ENCODE measurements around the gene ZNF281. TPM values are rescaled to one million over a fixed set of nuclear protein-coding genes. Genes with fewer than 3 reads are reported as not detected.
"Not testable (repeated sequence)": the region's sequence is repeated elsewhere in the genome, so short reads cannot be mapped to it uniquely, and the experiment has no call there.

Gene ZNF281
- total RNA-seq, 1 donor from 2014 or later = 8.7 TPM

- ATAC-seq = no peak
- DNase-seq (ENCODE audit: missing footprints) = no peak
- intact Hi-C loops (cut with DNase I) = no loop called here
Measured at GRCh38 chr1:200372095-200372884, 37.5 kb downstream of the ZNF281 start.

GRCh38 chr1:200369706-200370105 is 40.1 kb downstream of the ZNF281 start:
- ATAC-seq (no peak), DNase-seq (ENCODE audit: missing footprints) (no peak)

GRCh38 chr1:200369131-200369530 is 40.7 kb downstream of the ZNF281 start:
- no peak for ATAC-seq
- DNase-seq (ENCODE audit: missing footprints) = no peak
- intact Hi-C loops (cut with DNase I) = no loop called here

More at GRCh38 chr1:200369706-200370105, 40.1 kb downstream of the ZNF281 start:
- intact Hi-C loops (cut with DNase I) = no loop called here

GRCh38 chr1:200368556-200368955 is 41.3 kb downstream of the ZNF281 start:
- DNase-seq (ENCODE audit: missing footprints) (no peak), ATAC-seq (no peak)
- intact Hi-C loops (cut with DNase I) = no loop called here

- ATAC-seq (peak; percentile 44), DNase-seq (ENCODE audit: missing footprints) (no peak)
- intact Hi-C loops (cut with DNase I) = no loop called here
Measured at GRCh38 chr1:200367841-200368534, 41.8 kb downstream of the ZNF281 start.

GRCh38 chr1:200366577-200367253 is 43.1 kb downstream of the ZNF281 start:
- intact Hi-C loops (cut with DNase I) = no loop called here
- DNase-seq (ENCODE audit: missing footprints) (no peak), ATAC-seq (no peak)

DNA sequence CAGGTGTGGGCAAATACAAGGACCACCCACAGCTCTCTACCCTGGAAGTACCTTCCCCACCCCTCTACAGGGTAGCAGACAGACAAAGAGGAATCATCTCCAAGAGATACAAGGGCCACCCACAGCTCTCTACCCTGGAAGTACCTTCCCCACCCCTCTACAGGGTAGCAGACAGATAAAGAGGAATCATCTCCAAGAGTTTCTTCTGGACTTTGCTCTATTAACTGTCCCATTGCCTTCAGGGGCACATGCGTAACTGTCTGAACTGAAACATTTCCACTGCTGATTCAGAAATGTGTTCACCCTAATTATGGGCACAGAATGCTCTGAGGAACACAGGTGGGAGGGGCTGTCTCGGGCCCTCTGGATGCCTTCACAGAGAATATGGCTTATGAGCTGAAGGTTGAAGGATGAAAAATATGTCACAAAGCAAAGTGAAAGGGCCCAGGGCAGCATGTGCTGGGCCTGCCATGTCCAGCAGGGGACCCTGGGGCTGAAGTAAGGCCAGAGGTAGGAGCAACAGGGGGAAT is 43.9 kb downstream of the ZNF281 start:
- DNase-seq (ENCODE audit: missing footprints) = no peak
- intact Hi-C loops (cut with DNase I) = no loop called here
- ATAC-seq = no peak

DNA sequence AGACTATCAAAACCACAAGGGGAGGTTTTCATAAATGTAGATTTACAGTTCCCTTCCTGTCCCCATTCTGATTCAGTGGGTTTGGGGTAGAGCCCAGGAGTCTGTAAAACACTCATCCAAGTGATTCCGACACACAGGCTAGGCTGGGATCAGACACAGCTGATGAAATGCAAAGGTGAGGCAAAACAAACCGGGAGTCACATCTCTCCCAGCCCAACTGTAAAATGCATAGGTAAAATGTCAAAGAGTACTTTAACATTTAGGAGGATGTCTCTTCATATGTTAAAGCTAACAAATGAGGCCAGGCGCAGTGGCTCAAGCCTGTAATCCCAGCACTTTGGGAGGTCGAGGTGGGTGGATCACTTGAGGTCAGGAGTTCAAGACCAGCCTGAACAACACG is 45.0 kb downstream of the ZNF281 start:
- ATAC-seq (no peak), DNase-seq (ENCODE audit: missing footprints) (no peak)
- intact Hi-C loops (cut with DNase I) = no loop called here

- DNase-seq (ENCODE audit: missing footprints) = no peak
- no peak for ATAC-seq
- intact Hi-C loops (cut with DNase I) = no loop called here
Measured at GRCh38 chr1:200364091-200364759, 45.6 kb downstream of the ZNF281 start.

- intact Hi-C loops (cut with DNase I) = no loop called here
Measured at GRCh38 chr1:200363264-200363933, 46.4 kb downstream of the ZNF281 start.

DNA sequence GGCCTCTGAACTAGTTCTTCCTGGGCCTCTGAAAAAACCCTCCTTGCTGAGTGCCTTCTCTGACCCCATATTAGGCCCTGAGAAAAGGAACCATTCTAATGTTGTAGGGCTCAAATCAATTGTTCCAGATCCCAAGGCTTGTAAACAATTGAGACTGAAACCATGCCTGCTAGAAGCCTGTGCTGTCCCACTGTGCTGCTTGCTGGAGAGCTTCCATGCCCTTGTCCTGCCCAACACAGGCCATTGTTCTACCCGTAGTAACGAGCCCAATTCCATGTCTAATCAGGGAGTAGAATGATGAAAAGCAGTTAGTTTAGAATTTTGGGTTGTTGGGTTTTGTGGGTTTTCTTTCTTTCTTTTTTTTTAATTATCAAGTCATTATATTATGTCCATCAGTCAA is 47.4 kb downstream of the ZNF281 start:
- no peak for DNase-seq (ENCODE audit: missing footprints)
- intact Hi-C loops (cut with DNase I) = no loop called here
- no peak for ATAC-seq

More at GRCh38 chr1:200363264-200363933, 46.4 kb downstream of the ZNF281 start:
- no peak for ATAC-seq
- no peak for DNase-seq (ENCODE audit: missing footprints)

- DNase-seq (ENCODE audit: missing footprints) (no peak), ATAC-seq (no peak)
- intact Hi-C loops (cut with DNase I) = no loop called here
Measured at GRCh38 chr1:200359610-200360163, 50.1 kb downstream of the ZNF281 start.

- ATAC-seq; DNase-seq (ENCODE audit: missing footprints); intact Hi-C loops (cut with DNase I): not testable (repeated sequence)
Measured at GRCh38 chr1:200357925-200358324, 51.9 kb downstream of the ZNF281 start.

DNA sequence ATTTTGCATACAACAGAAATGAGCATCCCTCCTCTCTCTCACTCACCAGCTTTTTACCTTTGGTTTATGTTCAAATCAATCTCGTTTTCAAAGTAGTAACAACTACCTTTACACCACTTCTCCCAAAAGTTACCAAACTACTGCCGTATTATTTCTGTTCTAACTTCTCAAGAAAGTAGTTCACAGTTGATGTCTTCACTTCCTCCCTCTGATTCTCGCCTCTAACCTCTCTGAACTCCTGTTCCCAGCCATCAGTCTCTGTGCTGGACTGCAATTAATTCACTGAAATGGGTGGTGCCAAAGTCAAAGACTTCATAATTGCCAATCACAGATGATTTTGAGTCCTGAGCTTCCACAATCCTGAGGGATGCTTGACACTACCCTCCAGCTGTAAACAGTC is 54.0 kb downstream of the ZNF281 start:
- no peak for ATAC-seq
- intact Hi-C loops (cut with DNase I) = no loop called here
- no peak for DNase-seq (ENCODE audit: missing footprints)
